Small intestine (tissue), 7 donors: Measurements from ENCODE around the gene ABHD8. TPM values are rescaled to one million over a fixed set of nuclear protein-coding genes. Genes with fewer than 3 reads are reported as not detected.

Experiments
- DNase-seq, 2 donors: peaks; one replicate each; pipeline versions ENCODE4 v3.0.0 to v3.0.0-alpha.2; 2013
- FAIRE-seq: peaks from 2 replicates; lab custom pipeline; 2012; peaks lifted over from hg19 to GRCh38; lab: Jason Lieb, UNC
- H3K27ac ChIP-seq, 3 donors: one replicate each; pipeline ENCODE4 v1.5.1; 2013; ENCODE audit warnings: low read length in 2 of 3, mild to moderate bottlenecking in 2 of 3, control low read depth in 1 of 3, inconsistent platforms in 1 of 3, low read depth in 1 of 3, moderate library complexity in 1 of 3
- H3K27me3 ChIP-seq, 3 donors: one replicate each; pipeline ENCODE4 v1.6.1; 2013; ENCODE audit warnings: low read length in 3 of 3, inconsistent platforms in 1 of 3; ENCODE audit not compliant: control insufficient read depth in 3 of 3, insufficient read depth in 3 of 3
- H3K36me3 ChIP-seq, 3 donors: one replicate each; pipeline ENCODE4 v1.6.1; 2013; ENCODE audit warnings: low read length in 3 of 3, inconsistent platforms in 1 of 3, low read depth in 1 of 3, mild to moderate bottlenecking in 1 of 3, moderate library complexity in 1 of 3; ENCODE audit not compliant: control insufficient read depth in 3 of 3, insufficient read depth in 2 of 3
- H3K4me1 ChIP-seq, 3 donors: one replicate each; pipeline ENCODE4 v1.6.1; 2013; ENCODE audit warnings: low read length in 2 of 3, inconsistent platforms in 1 of 3, low read depth in 1 of 3, mild to moderate bottlenecking in 1 of 3, moderate library complexity in 1 of 3; ENCODE audit not compliant: control insufficient read depth in 3 of 3, insufficient read depth in 2 of 3
- H3K4me3 ChIP-seq, 3 donors: one replicate each; pipeline ENCODE4 v1.5.1; 2013; ENCODE audit warnings: low read length in 3 of 3, control low read depth in 1 of 3, inconsistent platforms in 1 of 3, low read depth in 1 of 3, mild to moderate bottlenecking in 1 of 3, moderate library complexity in 1 of 3
- H3K9me3 ChIP-seq, 2 donors: one replicate each; pipeline ENCODE4 v1.6.1; 2013; ENCODE audit warnings: low read depth in 1 of 2, low read length in 1 of 2; ENCODE audit not compliant: control insufficient read depth in 2 of 2, insufficient read depth in 1 of 2
- WGBS, 3 donors: extraction: QIAGEN DNeasy Blood & Tissue Kit; methylation state at CpG; one replicate each; pipeline ENCODE4 v1.1.7; 2013; 5-methylcytosine and 5-hydroxymethylcytosine counted together
- polyA plus RNA-seq, 4 donors: library from polyadenylated mRNA; stranded (reverse) in 3 of 4; unstranded in 1 of 4; fragments of 200-250 nt in 3 of 4; fragments of 120-200 nt in 1 of 4; gene quantifications; one replicate each; pipeline versions ENCODE4 v1.2.1 to v1.2.3, GENCODE V29; 2013
- donor health status: healthy with polysubstance abuse.
- donor health status: control.
- donor health status: control.
- donor health status: Bipolar disorder and iron deficiency.
- donor health status: healthy.

The ABHD8 gene
- polyA plus RNA-seq, 4 donors: 2.2 to 5.1 (median 3.9) TPM

DNA sequence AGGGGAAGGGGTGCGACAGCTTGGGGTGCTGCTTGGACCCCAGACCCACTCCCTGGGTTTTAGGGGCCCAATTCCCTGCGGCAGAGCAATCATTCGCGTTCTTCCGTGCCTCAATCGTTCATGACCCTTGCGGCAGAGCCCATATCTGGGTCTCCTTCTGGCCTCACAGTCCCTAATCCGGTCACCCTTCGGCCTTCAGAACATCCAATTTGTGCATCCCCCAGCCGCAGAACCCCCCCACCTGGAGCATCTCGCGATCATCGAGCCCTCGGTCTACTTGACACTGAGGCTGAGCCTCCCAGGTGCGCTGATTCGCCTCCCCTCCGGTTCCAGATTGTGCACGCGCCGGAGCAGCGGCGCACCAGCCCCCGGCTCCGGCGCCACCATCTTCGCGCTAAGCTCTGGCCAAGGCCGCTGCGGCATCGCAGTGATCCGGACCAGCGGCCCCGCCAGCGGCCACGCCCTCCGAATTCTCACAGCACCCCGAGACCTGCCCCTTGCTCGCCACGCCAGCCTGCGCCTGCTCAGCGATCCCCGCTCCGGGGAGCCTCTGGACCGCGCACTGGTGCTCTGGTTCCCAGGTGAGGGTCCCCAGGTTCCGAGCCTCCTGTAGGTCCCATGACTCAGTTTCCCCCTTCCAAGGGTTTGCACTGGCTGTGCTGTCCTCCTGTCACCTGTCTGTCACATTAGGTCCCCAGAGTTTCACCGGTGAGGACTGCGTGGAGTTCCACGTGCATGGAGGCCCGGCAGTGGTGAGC, 34.6 kb upstream of the ABHD8 start:
- Histone ChIP-seq H3K4me3 (peak overlapping the region; percentile 40 to 93 (median 45)), H3K36me3 (peaks cover 0 to 25% (median 0%) of the 10 kb centered on the region in 3 donors), H3K27ac (peak overlapping the region in 2 of 3 donors; percentile 94 to 97), H3K9me3 (no peaks in the 10 kb centered on the region), H3K4me1 (peaks cover 5 to 22% (median 10%) of the 10 kb centered on the region in 3 donors), H3K27me3 (peaks cover 0 to 6% (median 0%) of the 10 kb centered on the region in 3 donors)
- 7 to 8% (median 7%) methylated on average over 46 to 50 of the region's 50 CpGs for WGBS, 3 donors
- FAIRE-seq (no peak), DNase-seq (no peak)

DNA sequence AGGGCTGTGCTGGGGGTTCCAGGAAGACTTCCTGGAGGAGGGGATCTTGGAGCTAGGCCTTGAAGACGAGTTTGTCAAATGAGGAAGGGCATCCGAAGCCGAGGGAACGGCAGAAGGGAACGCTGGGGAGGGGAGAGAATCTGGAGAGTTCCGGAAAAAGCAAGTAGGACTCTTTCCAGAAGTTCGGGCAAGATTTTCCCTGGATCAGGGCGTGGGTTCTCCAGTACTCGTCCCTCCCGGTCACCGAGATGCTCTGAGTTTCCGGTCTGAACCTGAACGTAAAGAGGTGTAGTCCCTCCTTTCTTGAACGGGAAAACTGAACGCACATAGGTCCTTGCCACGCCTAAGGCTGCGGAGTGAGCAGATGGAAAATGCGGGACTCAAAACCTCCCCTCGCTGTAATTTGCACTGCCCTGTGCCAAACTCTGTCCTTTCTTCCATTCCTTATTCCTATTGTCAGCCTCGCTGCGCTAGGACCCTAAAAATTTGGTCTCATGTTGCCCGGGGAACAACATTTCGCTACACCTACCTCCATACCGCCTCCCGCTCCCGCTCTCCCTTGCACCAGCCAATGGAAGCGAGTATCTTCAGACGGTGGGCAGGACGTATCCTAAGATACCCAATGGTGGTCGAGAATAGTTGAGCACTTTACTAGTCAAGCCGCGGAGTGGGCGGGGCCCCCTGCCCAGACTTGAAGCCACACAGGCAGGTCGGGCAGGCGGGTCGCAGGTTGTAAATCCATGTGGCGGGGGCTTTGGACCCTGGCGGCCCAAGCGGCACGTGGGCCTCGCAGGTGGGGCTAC, 33.8 kb upstream of the ABHD8 start, which contains the start of gene GTPBP3:
Gene GTPBP3 (plus strand): TSS at position 682 of the 803 bp plus-strand sequence. CDS start 59 bp downstream, at position 741.
- Histone ChIP-seq H3K4me1 (peaks cover 5 to 22% (median 10%) of the 10 kb centered on the region in 3 donors), H3K27ac (peak within 1 kb of the TSS; percentile 65 to 97 (median 94)), H3K27me3 (peaks cover 0 to 6% (median 0%) of the 10 kb centered on the region in 3 donors), H3K9me3 (no peaks in the 10 kb centered on the region), H3K36me3 (peaks cover 0 to 27% (median 0%) of the 10 kb centered on the region in 3 donors), H3K4me3 (peak within 1 kb of the TSS; percentile 45 to 93 (median 45))
- 0 to 1% (median 0%) methylated on average over 39 to 41 of the region's 41 CpGs for WGBS, 3 donors
- FAIRE-seq (no peak), DNase-seq (peak; percentile 98 to 99)

DNA sequence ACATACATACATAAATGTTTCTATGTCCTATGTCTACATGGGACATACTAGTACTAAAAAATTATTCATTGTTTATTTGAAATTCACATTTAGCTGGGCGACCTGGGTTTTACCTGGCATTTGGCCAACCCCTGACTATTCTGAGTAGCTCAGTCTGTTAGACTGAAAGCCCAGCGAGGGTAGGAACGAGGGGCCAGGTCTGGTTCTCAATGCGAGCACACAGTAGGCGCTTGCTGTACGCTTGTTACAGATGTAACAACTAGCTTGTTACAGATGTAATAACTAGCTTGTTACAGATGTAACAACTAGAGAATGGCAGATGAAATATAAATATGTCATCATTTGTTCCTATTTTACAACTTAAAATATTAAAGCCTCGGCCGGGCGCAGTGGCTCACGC, 32.4 kb upstream of the ABHD8 start:
- H3K4me3 ChIP-seq: no peak overlapping the region
- peaks cover 0 to 21% (median 0%) of the 10 kb centered on the region in 3 donors for H3K36me3 ChIP-seq
- peaks cover 0 to 8% (median 0%) of the 10 kb centered on the region in 3 donors for H3K27me3 ChIP-seq
- H3K27ac ChIP-seq: no peak overlapping the region
- DNase-seq (no peak), FAIRE-seq (no peak)
- H3K4me1 ChIP-seq: peaks cover 5 to 22% (median 10%) of the 10 kb centered on the region in 3 donors
- H3K9me3 ChIP-seq: no peaks in the 10 kb centered on the region
- WGBS, 3 donors: 51 to 68% (median 67%) methylated on average over 10 of the region's 10 CpGs

- peak within 1 kb of the TSS; percentile 48 to 71 (median 48) for H3K4me3 ChIP-seq
- H3K27me3 ChIP-seq: peaks cover 0 to 16% (median 0%) of the 10 kb centered on the region in 3 donors
- peaks cover 5 to 22% (median 10%) of the 10 kb centered on the region in 3 donors for H3K4me1 ChIP-seq
- DNase-seq (peak; percentile 95 to 99), FAIRE-seq (no peak)
- peaks cover 0 to 27% (median 0%) of the 10 kb centered on the region in 3 donors for H3K36me3 ChIP-seq
- peak within 1 kb of the TSS in 2 of 3 donors; percentile 46 to 56 for H3K27ac ChIP-seq
- no peaks in the 10 kb centered on the region for H3K9me3 ChIP-seq
- WGBS, 3 donors: 1 to 2% (median 2%) methylated on average over 54 to 86 of the region's 86 CpGs
Measured at GRCh38 chr19:17334414-17335409, 31.5 kb upstream of the ABHD8 start, which contains the start of gene ANO8. TSS of gene ANO8 (minus strand) at chr19:17334855. CDS start at chr19:17334670, 185 bp downstream.

- no peak for FAIRE-seq
- Histone ChIP-seq H3K27me3 (peaks cover 0 to 21% (median 0%) of the 10 kb centered on the region in 3 donors), H3K27ac (peak overlapping the region in 1 of 3 donors; percentile 56), H3K4me3 (peak overlapping the region; percentile 48 to 71 (median 48)), H3K4me1 (peaks cover 9 to 28% (median 10%) of the 10 kb centered on the region in 3 donors), H3K36me3 (peaks cover 0 to 20% (median 0%) of the 10 kb centered on the region in 3 donors), H3K9me3 (no peaks in the 10 kb centered on the region)
- peak in 1 of 2 donors; percentile 54 for DNase-seq
- WGBS, 3 donors: 28 to 39% (median 35%) methylated on average over 41 to 52 of the region's 52 CpGs
Measured at GRCh38 chr19:17333611-17334413, 30.6 kb upstream of the ABHD8 start.

DNA sequence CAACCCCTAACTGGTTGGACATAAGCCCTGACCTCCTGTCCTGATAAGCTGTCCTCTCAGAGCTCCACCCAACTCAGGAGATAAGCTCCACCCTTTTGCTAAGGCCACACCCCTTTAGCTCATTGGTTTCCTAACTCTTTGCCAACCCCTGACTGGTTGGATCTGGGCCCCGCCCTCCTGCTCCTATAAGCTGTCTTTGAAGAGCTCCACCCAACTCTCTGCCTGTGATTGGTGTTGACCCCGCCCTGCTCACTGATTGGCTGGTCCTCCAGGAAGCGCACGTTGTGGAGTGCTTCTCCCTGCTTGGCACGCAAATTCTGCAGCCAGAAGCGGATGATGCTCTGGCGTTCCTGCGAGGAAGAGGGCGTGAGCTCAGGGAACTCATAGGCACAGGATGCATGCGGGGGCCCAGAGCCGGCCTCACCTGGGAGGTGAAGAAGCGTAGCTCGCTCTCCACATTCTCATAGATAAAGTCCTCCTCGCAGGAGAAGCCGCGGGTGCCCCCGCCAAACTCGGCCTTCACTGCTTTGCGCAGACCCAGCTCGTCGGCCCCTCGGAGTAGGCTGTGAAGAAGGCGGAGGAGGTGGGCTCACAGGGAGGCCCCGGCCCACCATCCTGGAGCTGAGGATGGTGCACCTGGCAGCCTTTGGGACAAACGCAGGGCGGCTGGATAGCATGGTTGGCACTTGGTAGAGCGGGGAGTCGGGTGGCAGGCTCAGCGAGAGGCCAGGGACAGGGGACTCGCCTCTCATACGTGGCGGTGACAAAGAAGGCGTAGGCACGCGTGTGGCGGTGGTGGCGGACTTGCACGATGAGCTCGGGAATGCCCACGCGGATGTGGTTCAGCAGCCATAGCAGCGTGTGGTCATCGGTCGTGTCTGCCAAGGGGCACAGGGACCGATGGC, 29.7 kb upstream of the ABHD8 start:
- DNase-seq (peak in 1 of 2 donors; percentile 51), FAIRE-seq (no peak)
- H3K27ac ChIP-seq: no peak overlapping the region
- peaks cover 4 to 26% (median 8%) of the 10 kb centered on the region in 3 donors for H3K4me1 ChIP-seq
- WGBS, 3 donors: 96 to 97% (median 96%) methylated on average over 45 of the region's 45 CpGs
- no peaks in the 10 kb centered on the region for H3K9me3 ChIP-seq
- no peak overlapping the region for H3K4me3 ChIP-seq
- H3K36me3 ChIP-seq: peaks cover 0 to 14% (median 0%) of the 10 kb centered on the region in 3 donors
- H3K27me3 ChIP-seq: peaks cover 0 to 21% (median 0%) of the 10 kb centered on the region in 3 donors
